Activated CD8-positive, alpha-beta memory T cell treated with anti-CD3 and anti-CD28 coated beads for 48 hours (primary cell): Measurements from ENCODE around the gene AWAT2.

ENCODE experiments used
- DNase-seq, 3 experiments: peaks; one replicate each; pipeline ENCODE4 v3.0.0-alpha.2; 2020; ENCODE audit warnings: low read depth in 2 of 3, low spot score in 2 of 3

Gene AWAT2

GRCh38 chrX:70049925-70050324 lies at the start of gene AWAT2:
Gene AWAT2 (minus strand): TSS chrX:70049938. CDS start chrX:70049932, 6 bp downstream.
- DNase-seq = no peak

- DNase-seq = no peak
Observed at GRCh38 chrX:70096052-70096451, 46.3 kb upstream of the AWAT2 start.

GRCh38 chrX:70092247-70092646 lies 42.5 kb upstream of the AWAT2 start:
- DNase-seq = no peak

GRCh38 chrX:70089604-70090297 lies 40.0 kb upstream of the AWAT2 start:
- no peak for DNase-seq

- no peak for DNase-seq
Observed at GRCh38 chrX:70088751-70089150, 39.0 kb upstream of the AWAT2 start.

GRCh38 chrX:70087857-70088630 lies 38.3 kb upstream of the AWAT2 start:
- no peak for DNase-seq

- DNase-seq = no peak
Observed at GRCh38 chrX:70084592-70085240, 35.0 kb upstream of the AWAT2 start.

GRCh38 chrX:70082723-70083122 lies 33.0 kb upstream of the AWAT2 start:
- no peak for DNase-seq

- DNase-seq = no peak
Observed at GRCh38 chrX:70079870-70080269, 30.1 kb upstream of the AWAT2 start.

GRCh38 chrX:70079297-70079696 lies 29.6 kb upstream of the AWAT2 start:
- no peak for DNase-seq

GRCh38 chrX:70066646-70067045 lies 16.9 kb upstream of the AWAT2 start:
- DNase-seq = no peak

- no peak for DNase-seq
Observed at GRCh38 chrX:70062961-70063550, 13.3 kb upstream of the AWAT2 start.

- DNase-seq = no peak
Observed at GRCh38 chrX:70062076-70062475, 12.3 kb upstream of the AWAT2 start, which contains the start of gene OTUD6A. Gene OTUD6A (plus strand): TSS chrX:70062457. CDS start chrX:70062525, 68 bp downstream.

GRCh38 chrX:70054391-70054790 lies 4.7 kb upstream of the AWAT2 start:
- no peak for DNase-seq

- DNase-seq = no peak
Observed at GRCh38 chrX:70052895-70053615, 3.3 kb upstream of the AWAT2 start.

- DNase-seq = no peak
Observed at GRCh38 chrX:70049406-70049805, 332 bp downstream of the AWAT2 start.

GRCh38 chrX:70046978-70047377 lies 2.8 kb downstream of the AWAT2 start:
- no peak for DNase-seq

GRCh38 chrX:70044541-70045245 lies 5.0 kb downstream of the AWAT2 start:
- no peak for DNase-seq

GRCh38 chrX:70043685-70044084 lies 6.1 kb downstream of the AWAT2 start:
- DNase-seq = no peak
